T1000 (cell line): ENCODE results near the gene RARA.

Experiments
- DNase-seq: peaks from one replicate; lab custom pipeline; 2025; ENCODE audit warnings: mixed read lengths; lab: John Stamatoyannopoulos, UW

The RARA gene

DNA sequence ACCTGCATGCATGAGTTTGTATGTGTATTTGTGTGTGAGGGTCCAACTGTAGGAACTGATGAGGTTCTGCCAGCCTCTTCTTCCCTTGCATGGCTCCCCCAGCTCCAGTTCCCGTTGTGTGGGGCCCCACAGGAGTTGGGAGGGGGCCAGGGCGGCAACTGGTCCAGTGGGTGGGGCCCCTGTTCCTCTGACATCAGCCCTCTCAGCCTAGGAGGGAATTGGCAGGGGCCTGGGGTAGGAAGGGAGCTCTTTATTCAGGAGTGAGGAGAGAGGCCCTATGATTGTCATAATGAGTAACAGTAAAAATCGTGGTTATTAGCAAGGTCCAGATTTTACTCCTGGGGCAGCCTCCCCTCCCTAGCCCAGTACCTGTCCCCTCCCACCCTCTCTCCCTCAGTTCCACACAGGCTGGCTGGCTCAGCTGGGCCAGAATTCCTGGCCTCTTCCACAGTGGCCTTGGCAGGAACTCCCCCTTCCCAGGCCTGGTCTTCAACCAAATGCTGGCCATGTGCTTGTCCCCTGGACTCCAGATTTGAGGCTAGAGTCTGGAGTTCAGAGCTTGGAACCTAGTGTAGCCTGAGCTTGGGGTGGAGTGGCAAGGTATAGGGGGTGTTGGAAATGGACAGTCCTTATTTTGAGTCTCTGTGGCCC is 18.9 kb downstream of the RARA start:
- DNase-seq, result no peak

GRCh38 chr17:40328386-40328766 is 19.4 kb downstream of the RARA start:
- no peak for DNase-seq

DNA sequence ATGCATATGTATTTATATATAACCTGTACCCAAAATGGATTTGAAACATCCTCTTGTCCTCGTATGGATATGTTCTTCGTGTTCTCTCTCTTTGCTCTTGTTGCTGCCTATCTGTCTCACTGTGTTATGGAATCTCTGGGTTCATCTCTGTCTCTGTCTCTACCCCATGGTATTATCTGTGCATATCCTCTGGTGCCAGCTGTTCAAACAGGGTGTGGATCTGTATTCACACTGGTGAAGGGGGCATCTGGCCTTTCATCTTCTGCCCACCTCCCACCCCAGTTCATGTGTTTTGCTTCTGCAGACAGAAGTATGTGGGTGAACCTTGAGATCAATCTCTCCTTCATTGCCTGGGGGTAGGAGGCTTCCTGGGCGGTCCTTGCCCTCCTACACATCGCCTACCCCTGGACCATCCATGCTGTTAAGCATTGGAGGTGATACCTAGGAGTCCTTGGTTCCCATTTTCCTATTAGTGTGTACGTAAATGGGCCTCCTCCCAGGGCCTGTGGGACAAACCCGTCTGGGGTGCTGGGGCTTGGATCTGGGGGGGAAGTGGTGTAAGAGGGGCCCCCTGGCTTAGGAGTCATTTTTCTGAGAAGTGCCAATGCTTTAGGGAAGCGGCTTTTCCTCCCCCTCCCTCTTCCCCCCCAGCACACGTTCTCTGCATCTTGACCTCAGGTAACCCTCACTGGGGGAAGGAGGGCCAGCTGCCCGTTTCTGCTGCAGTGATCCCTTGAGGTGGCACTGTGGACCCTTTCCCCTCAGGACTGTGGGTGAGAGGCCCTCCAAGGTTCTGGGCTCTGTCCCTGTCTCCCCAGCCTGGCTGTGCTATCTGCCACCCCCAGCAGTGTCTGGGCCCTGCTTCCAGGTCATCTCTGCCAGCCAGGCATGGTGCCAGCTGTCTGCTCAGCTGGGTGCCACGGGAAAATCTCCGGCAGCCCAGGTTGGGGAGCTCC is 21.1 kb downstream of the RARA start:
- no peak for DNase-seq

- DNase-seq, result no peak
These were observed 22.0 kb downstream of the RARA start for GRCh38 chr17:40330850-40331470.

DNA sequence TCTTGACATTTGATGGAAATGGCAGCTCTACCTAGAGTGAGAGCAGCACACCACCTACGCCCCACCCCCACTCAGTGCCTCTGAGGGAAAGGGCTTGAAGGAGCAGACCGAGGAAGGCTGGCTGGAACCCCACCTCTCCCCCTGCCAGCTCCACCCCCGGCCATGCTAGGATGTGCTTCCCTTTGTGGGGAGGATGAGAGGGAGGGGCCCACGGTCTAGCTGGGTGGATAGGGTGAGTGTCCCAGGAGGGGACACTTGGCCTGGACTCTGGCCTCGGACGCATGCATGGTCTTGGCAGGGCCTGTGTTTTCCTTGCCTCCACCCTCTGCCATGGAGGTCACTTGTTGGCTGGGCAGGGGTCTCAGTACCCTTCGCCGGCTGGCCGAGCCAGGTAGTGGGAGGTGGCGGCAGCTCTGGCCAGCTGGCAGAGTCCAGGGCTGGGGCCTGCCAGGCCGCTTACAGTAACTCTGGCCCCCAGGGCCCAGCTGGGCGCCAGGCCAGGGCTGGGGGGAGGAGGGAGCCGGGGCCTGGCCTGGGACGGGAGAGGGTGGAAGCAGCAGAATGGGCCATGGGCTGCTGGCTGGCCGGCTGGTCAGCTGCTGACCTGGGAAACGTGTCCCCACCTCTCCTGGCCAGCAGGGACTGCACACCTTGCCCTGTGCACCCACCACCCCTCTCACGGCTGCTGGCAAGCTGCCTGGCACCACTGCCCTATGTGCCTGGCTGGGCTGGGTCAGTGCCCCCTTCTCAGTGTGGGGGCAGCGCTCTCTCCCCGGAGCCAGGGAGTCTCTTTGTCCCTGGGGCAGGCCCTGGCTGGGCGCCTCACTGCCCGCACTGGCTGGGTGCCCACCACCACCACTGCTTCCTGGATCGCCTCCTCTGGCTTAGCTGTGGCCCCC is 23.0 kb downstream of the RARA start:
- no peak for DNase-seq

GRCh38 chr17:40333781-40334448 is 24.9 kb downstream of the RARA start:
- no peak for DNase-seq

DNA sequence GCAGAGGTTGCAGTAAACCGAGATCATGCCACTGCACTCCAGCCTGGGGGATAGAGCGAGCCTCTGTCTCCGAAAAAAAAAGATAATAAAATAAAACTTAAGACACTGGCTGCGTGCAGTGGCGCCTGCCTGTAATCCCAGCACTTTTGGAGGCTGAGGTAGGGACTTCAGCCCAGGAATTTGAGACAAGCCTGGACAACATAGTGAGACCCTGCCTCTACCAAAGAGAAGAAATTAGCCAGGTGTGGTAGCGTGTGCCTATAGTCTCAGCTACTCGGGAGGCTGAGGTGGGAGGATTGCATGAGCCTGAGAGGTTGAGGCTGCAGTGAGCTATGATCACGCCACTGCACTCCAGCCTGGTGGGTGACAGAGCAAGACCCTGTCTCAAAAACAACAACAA is 26.6 kb downstream of the RARA start:
- no peak for DNase-seq

DNA sequence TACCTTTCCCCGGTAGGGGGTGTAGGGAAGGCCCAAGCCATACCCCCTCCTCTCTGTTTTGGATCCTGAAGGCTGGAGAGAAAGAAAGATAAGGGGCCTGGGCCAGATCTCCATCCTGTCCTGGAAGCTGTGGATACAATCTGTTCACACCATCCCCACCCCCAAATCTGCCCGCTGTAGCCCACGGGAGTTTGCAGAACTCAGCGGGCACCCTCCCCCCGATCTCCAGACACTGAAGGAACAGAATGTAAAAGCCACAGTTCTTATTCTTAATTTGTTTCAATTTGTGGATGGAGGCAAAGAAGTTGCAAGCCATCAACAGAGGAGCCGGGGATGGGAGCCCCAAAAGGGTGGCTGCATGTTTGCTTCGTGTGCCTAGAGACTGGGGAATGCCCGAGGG is 28.4 kb downstream of the RARA start:
- no peak for DNase-seq

- DNase-seq, result no peak
These were observed 29.1 kb downstream of the RARA start for GRCh38 chr17:40338058-40338457.

DNA sequence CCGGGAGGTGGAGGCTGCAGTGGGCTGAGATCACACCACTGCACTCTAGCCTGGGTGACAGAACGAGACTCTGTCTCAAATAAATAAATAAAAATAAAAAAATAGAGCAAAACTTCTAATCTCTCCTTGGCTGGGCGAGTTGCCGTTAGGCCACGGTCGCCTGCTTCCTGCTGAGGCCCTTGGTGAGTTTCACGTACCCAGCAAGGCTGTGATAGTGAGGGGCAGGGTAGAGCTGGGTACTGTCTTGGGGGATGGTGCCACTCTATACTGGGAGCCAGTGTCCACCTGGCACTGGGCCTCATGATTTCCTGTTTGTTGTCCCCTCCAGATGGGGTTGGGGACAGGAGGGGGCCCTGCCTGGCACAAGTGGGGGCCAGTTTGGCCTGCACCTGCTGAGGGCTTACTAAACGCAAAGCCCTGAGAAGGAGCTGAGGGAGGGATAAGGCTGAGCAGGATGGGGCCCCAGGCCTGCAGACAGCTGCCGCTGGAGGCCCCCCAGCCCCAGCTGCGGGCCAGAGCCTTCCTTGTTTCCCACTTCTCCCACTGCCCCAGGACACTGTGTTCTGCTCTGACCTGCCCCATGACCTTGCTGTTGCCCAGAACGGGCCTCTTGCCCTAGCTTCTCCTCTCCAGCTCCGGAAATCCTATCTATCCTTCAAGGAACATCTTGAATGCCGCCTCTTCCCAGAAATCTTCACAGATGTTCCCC is 30.1 kb downstream of the RARA start:
- DNase-seq, result no peak

- DNase-seq, result no peak
These were observed 31.3 kb downstream of the RARA start for GRCh38 chr17:40340327-40340726.

DNA sequence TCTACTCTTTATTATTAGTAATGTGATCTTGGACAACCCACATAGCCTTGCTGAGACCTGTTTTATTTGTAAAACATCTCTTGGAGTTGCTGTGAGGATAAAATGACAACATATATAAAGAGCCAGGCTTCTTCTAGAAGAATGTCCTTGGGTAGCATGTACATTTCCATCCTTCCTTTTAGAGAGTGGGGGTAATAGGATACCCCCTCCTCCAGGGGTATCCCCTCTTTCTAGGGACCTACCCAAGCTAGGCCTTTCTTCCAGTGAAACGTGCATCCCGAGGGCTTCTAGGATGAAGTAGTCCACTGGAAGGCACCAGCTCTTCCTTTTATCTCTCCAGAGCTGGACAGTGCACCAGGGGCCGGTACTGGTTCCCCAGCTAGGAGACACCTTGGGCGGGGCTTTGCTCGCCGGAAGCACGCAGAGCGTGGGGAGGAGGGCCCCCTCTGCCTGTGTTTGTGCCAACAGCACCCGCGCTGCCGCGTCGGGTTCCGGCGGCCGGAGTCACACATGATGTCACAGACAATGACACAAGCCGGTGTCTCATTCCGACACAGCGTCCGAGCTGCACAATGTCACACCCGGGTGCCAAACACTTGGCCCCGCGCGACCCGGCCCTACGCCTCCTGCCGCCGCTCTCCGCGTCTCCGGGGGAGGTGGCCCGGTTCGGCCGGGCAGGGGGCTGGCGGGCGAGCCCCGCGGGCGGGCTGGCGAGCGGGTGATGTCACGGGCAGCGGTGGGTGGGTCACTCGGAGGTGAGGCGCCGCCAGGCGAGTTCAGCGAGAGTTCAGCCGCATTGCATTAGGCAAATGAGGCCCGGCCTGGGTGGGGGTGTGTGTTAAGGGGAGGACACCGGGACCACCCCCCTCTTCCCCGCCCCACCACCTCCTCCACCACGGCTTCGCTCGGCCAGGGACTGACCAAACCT is 32.2 kb downstream of the RARA start:
- peak; percentile 71 for DNase-seq

DNA sequence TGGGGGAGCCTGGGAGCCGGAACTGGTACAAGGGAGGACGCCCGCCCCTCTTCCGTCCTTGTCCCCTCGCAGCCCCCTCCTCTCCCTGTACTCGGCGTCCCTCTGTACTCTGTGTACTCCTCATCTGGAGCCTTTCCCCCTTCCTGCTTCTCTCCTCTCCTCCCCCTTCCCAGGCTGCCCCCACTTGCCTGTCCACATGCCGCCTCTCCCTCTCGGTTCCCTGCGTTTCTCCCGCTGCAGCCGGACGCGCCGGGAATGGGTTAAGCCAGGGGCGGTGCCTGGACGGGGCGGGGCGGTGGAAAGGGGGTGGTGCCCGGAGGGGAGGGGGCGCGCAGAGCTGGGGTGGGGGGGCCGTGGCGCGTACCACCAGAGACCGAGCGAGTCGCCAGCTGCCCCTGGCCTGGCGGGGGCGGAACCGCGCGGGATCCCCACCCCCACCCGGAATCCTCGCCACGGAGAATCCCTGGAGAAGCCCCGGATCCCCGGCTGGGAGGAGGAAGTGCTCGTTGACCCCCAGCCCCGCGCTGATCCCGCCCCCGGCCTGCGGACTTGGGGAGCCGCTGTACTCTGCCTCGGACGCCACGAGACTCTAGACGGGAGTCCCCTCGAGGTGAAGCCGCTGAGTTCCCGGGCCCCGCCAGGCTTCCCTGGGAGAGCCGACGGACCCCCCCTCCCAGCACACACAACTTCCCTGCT is 33.0 kb downstream of the RARA start:
- no peak for DNase-seq

GRCh38 chr17:40342504-40343218 is 33.7 kb downstream of the RARA start:
- DNase-seq, result no peak

GRCh38 chr17:40343219-40344119 is 34.5 kb downstream of the RARA start:
- no peak for DNase-seq

- DNase-seq, result no peak
These were observed 35.6 kb downstream of the RARA start for GRCh38 chr17:40344421-40345160.
